ENCODE results near the gene MX2.
"Not testable (repeated sequence)": the region's sequence is repeated elsewhere in the genome, so short reads cannot be mapped to it uniquely, and the experiment has no call there.

Gene MX2

GRCh38 chr21:41337515-41337914, 24.3 kb upstream of the MX2 start:
- DNase-seq (ENCODE audit: low read depth) = no peak

- DNase-seq (ENCODE audit: low read depth) = no peak
Measured at GRCh38 chr21:41338455-41338854, 23.4 kb upstream of the MX2 start.

- no peak for DNase-seq (ENCODE audit: low read depth)
Measured at GRCh38 chr21:41342035-41342434, 19.8 kb upstream of the MX2 start.

- DNase-seq (ENCODE audit: low read depth) = no peak
Measured at GRCh38 chr21:41344146-41344545, 17.7 kb upstream of the MX2 start.

- no peak for DNase-seq (ENCODE audit: low read depth)
Measured at GRCh38 chr21:41345356-41345755, 16.5 kb upstream of the MX2 start.

GRCh38 chr21:41345934-41346685, 15.7 kb upstream of the MX2 start:
- no peak for DNase-seq (ENCODE audit: low read depth)

- no peak for DNase-seq (ENCODE audit: low read depth)
Measured at GRCh38 chr21:41346758-41347157, 15.1 kb upstream of the MX2 start.

GRCh38 chr21:41348434-41348833, 13.4 kb upstream of the MX2 start:
- no peak for DNase-seq (ENCODE audit: low read depth)

- no peak for DNase-seq (ENCODE audit: low read depth)
Measured at GRCh38 chr21:41349126-41349525, 12.7 kb upstream of the MX2 start.

- DNase-seq (ENCODE audit: low read depth) = no peak
Measured at GRCh38 chr21:41349619-41350390, 12.0 kb upstream of the MX2 start.

- DNase-seq (ENCODE audit: low read depth) = no peak
Measured at GRCh38 chr21:41350436-41351155, 11.2 kb upstream of the MX2 start.

GRCh38 chr21:41357546-41357945, 4.3 kb upstream of the MX2 start:
- no peak for DNase-seq (ENCODE audit: low read depth)

GRCh38 chr21:41358193-41359166, 3.3 kb upstream of the MX2 start:
- DNase-seq (ENCODE audit: low read depth) = no peak

- no peak for DNase-seq (ENCODE audit: low read depth)
Measured at GRCh38 chr21:41359286-41359685, 2.5 kb upstream of the MX2 start.

GRCh38 chr21:41359754-41360071, 2.1 kb upstream of the MX2 start:
- not testable (repeated sequence) for DNase-seq (ENCODE audit: low read depth)

- no peak for DNase-seq (ENCODE audit: low read depth)
Measured at GRCh38 chr21:41360072-41360821, 1.6 kb upstream of the MX2 start.

GRCh38 chr21:41361053-41361785, 608 bp upstream of the MX2 start:
- DNase-seq (ENCODE audit: low read depth) = no peak

GRCh38 chr21:41362605-41363369, 960 bp downstream of the MX2 start:
- DNase-seq (ENCODE audit: low read depth) = no peak
